ENCODE data around the gene TAF6.
A peak's percentile ranks its signal among the peaks of the same experiment; 100 is the strongest.

Gene TAF6

DNA sequence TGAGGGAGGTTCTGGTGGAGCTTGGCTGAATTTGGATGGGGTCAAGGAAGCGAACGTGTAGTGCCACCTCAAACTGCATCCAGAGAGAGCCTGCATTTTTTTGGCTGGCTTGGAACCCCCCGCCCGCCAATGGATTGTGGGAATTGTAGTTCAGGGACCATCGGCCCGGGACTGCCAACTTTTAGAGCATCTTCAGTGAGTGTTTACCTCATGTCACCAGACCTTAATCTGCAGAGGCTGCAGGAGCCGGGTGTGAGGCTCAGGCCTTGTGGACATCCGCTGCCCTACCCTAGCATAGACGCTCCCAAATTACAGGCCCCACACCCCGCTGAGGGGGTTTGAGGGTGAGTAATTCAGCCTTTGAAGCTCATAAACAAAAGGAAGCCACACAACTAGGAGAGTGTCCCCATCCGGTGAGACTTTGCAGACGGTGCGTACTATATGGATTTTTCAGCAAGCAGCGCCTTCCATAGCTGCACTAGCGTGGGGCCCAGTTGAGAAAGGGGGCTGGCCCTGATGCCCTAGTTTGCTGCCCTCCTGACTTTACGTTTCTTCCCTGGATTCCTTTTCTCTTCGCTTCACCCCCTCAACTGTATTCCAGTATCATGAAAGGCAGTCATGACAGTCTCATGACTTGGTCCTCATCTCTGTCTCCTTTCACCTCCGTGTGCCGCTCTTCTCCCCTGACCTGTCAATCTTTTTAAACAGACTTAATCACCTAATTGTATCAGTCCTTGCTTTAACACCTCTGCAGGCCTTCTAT, 993 bp upstream of the TAF6 start:
- peak; percentile 5 for DNase-seq

DNA sequence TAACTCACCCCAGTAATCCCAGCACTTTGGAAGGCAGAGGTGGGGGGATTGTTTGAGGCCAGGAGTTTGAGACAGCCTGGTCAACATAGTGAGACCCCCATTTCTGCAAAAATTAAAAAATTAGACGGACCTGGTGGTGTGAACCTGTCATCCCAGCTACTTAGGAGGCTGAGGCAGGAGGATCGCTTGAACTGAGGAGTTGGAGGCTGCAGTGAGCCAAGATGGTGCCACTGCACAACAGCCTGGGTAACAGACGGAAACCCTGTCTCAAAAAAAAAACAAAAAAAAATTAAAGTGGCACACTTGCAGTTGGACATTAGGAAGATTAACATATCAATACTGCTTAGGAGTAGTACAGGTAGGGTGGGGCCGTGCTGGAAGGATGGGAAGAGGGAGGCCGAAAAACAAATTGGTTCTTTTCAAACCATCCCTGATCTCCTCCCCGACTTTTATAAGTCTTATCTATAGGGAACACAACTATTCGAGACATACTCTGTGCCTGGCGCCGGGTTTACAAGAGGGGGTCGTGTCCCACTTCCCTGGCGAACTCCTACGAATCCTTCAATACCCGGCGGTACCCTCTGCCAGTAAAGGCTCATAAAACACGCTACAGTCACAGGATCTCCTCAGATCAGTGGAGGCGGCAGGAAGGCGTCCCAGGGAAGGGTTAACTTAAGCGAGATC, 628 bp downstream of the TAF6 start:
- no peak for DNase-seq

DNA sequence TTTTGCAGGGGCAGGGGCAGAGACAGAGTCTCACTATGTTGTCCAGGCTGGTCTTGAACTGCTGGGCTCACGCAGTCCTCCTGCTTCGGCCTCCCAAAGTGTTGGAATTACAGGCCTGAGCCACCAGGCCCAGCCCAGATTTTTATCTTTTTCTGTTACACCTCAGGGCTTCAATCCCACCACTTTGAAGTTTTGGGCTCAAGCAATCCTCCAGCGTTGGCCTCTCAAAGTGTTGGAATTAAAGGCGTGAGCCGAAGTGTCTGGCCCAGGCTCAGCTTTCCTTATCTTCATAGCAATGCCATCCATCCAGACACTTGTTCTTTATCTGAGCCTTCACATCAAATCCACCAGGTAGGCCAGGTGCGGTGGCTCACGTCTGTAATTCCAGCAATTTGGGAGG, 4.1 kb downstream of the TAF6 start:
- no peak for DNase-seq

DNA sequence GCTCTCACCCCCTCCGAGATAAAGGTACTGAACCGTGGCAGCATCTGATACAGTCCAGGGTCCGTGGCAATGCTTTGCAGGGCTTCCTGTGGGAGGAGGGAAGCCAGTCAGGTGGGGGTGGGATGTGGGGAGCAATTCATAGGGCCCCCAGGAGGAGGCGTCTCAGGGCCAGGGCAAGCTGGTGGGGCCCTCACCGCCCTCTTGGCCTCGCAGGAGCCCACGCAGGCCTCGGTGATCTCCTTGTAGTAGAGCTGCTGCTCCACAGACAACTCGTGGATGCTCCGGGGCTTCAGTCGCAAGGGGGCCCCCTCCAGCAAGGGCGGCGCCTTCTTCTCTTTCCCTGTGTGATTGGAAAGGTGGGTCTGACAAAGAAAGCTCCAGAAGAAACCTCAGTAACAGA, 7.2 kb downstream of the TAF6 start:
- DNase-seq: no peak

DNA sequence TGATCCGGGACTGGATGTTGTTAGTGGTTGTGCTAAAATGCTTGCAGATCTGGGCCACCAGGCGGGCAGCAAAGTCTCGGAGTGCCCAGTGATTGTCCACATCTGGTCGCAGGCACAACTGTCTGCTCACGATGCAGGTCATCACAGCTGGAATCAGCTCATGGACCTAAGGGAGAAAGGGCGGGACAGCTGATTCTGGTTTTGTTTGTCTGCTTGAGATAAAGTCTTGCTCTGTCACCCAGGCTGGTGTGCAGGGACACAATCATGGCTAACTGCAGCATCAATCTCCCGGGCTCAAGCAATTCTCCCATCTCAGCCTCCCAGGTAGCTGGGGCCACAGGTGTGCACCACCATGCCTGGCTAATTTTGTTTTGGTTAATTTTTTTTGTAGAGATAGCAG, 8.0 kb downstream of the TAF6 start:
- DNase-seq: no peak

DNA sequence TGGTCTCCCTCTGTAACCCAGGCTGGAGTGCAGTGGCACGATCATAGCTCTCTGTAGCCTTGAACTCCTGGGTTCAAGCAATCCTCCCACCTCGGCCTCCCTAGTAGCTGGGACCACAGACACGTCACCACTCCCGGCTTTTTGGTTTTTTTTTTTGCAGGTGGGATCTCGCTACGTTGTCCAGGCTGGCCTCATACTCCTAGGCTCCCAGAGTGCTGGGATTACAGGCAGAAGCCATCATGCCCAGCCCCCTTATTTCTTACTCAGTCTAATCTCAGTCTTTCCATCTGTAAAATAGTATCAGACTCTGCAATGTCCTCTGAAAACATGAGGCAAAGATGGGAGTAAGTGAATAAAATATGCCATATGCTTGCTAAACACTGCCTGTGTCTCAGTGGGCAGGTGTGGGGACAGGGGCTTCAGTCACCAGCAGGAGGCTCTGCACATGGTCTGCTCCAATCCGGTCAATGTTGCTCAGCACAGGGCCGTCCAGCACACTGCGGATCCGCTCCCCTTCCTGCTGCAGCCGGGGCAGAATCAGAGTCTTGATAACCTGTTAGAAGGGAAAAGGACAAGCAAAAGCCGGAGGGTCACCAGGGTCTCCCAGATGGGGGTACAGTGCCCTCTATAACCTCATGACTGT, 9.5 kb downstream of the TAF6 start:
- no peak for DNase-seq

DNA sequence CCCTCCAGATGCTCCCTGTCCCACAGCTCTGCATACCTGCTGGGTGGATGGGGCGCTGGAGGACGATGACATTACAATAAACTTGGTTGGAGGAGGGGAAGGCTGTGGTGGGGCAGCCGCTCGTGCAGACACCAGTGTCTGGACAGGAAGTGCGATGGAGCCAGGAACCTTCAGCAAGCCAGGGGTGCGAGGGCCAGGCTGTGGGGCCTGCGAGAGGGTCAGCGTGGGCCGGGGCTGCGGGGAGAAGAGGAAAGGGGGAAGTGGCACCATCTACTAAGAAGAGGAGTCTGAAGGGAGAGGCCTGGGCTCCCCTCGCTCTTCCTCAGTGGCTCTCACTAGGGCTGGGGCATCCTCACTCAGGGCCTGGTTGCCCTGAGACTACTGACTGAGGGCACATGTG, 11.3 kb downstream of the TAF6 start:
- DNase-seq: no peak

DNA sequence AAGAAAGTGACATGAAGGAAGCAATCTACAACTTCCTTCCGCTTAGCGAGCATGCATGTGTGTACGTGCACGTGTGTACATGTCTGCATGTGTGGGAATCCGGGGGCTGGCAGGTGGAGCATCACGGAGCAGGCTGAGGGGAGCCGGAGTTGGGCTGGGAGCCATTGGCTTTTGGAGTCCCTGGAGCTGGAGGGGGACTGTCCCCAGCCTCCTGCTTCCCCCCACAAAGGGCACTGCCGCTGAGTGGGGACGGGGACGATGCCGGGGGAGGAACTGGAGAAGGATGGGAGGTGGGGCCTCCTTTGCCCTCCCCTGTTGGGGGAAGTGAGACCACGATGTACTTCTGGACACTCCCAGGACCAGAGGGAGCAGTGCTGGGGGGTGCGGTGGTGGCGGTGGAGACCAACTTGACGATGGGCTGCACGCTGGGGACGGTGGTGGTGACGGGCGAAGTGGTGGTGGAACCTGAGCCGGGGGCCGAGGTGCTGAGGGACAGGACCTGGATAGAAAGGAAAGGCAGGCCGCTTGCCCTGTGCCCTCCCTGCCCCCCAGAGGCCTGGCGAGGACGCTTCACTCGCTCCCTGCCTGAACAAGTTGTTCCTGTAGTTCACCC, 11.9 kb downstream of the TAF6 start:
- no peak for DNase-seq

DNA sequence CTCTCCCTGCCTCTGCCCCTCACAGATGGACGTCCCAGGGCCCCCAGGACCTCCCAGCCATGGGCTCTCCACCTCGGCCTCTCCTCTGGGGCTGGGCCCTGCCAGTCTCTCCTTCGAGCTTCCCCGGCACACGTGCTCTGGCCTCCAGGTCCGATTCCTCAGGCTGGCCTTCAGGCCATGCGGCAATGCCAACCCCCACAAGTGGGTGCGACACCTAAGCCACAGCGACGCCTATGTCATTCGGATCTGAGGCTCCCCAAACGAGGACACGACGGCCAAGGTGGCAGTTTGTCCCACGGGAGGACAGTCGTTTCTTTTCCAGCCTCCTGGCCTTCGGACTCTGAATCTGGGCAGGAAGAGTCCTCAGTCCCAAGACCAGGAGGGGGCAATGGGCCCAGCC, 12.5 kb downstream of the TAF6 start:
- DNase-seq: no peak

DNA sequence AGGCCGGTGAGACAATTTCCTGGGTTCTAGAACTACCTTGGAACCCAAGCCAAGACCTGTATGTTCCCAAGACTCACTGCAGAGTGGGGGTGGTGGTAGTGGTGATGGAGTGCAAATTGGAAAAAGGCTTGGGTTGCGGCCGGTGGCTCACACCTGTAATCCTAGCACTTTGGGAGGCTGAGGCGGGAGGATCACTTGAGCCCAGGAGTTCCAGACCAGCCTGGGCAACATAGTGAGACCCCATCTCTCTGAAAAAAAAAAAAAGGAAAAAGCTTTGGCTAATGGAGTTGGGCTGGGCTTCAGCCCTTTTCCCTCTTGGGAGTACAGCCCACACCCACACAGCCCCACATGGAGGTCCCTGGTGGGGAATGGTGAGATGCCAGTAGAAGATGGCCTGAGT, 13.6 kb downstream of the TAF6 start:
- no peak for DNase-seq

DNA sequence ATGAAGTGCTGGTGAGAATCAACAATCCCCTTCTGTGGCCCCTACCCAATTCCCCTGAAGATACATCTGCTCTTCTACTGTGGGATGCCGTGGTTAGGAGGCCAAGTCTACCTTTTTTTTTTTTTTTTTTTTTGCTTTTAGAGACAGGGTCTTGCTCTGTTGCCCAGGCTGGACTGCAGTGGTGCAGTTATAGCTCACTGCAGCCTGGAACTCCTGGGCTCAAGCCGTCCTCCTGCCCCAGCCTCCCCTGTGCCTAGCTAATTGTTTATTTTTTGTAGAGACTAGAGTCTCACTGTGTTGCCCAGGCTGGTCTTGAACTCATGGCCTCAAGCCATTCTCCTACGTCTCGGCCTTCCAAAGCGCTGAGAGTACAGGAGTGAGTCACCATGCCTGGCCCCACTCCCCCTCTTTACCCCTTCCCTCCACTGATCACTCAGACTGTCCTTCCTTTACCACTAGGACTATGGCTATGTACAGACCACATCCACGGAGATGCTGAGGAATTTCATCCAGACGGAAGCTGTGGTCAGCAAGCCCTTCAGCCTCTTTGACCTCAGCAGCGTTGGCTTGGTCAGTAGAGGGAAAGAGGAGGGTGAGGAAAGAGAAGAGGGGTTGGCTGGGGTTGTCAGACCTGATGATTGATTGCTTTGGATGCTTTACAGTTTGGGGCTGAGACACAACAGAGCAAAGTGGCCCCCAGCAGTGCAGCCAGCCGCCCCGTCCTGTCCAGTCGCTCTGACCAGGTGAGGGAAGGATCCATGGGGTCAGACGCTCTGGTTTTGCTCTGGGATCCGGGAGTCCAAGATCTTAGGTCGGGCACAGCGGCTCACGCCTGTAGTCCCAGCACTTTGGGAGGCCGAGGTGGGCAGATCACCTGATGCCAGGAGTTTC, 16.0 kb downstream of the TAF6 start:
- no peak for DNase-seq

DNA sequence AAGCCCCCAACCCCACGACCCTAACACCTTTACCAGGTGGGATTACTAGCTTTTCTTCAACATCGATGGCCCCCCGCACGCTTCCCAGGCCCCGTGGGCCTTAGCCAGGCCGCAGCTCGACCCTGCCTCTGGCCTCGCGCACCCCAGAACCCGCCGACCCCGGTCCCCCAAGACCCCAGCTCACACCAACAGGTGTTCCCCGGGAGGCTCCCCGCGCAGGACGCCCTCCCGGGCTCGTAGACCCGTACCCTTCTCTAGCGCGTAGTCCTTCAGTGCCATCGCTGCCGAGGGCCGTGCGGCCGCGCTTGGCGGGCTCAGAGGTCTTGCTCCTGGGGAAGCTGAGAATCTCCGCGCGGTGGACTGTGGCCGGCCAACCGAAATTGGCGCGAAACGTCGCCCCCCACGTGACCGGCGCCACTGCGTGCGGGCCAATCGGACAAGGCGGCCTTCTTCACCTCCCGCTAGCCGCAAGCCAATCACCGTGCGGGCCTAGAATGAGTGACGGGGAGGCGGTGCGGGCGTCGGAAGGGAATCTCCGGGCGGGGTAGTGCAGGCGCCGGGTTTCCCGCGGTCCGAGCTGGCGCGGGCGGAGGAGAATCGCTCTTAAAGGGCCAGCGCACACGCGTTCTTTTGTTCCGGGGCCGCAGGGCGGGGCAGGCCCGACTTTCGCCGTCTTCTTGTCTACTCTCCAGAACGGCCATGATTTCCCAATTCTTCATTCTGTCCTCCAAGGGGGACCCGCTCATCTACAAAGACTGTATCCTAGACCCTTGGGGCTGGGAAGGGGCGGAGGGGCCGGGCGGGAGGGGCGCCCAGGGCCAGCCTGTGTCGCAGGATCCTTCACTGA, 17.9 kb downstream of the TAF6 start, which contains the start of the genes AP4M1 and MCM7:
Gene AP4M1, plus strand, starts transcription at position 628 of the 847 bp plus-strand sequence. Its CDS starts 72 bp downstream, at position 700.
Gene MCM7, minus strand, starts transcription at position 382 of the 847 bp plus-strand sequence. Its CDS starts 103 bp downstream, at position 279.
- peak; percentile 91 for DNase-seq

DNA sequence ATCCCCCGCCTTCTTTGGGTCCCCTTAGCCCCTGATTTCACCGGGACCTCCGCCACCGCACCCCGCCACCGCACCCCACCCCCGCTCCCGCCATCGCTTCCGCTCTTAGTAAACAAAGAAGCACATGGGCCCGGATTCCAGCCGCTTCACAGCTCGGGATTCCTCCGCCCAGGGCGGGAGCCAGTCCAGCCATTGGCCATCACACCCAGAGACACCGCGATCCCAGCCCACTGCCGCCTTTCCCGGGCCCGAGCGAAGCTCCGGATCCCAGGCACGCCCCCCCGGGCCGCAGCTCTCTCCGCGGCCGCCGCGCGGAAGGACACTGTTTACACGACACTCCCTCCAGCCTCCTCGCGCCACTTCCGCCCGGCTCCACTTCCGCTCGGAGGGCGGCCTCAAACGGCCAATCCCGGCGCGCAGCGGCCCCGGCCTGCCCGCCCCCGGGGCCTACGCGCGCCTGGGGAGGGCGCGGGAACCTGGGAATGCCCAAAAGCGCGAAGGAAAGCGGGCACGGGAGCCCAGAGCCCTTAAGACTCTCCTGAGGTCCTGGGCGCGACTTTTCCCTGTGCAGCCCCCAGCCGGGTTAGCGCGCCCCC, 18.6 kb downstream of the TAF6 start:
- peak; percentile 75 for DNase-seq

DNA sequence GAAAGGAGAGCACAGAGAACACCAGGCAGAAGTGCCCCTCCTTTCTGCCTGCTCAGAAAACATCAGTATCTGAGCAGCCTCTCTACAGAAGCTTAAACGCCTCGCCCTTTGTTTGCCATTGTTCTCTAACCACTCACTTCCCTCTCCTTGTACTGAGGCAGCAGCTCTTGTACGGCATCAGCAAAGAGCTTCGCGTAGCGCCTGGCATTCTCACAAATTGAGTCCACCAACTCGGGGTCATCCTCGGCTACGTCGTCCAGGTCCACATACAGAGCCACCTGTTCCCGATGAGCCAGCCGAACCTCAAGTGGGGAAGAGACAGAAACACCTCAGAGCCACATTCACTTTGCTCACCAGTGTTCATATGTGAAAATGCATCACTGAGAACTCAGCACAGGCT, 19.7 kb downstream of the TAF6 start:
- DNase-seq: no peak

DNA sequence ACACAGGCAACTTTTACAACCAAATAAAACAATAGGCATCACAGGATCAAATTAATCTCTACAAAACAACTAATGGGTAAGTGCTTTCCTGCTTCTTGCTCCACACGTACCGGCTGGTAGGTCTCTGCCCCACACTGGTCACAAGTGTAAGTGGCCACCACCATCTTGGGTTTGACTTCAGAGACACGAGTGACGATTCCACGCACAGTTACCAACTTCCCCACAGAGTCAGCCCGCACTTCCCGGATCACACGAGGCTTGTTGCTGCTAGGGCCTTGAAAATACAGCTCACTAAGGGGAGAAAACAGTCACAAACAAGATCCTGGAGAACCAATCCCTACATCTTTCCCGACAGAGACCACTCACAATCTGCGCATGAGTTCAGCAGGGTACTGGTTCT, 20.2 kb downstream of the TAF6 start:
- no peak for DNase-seq

DNA sequence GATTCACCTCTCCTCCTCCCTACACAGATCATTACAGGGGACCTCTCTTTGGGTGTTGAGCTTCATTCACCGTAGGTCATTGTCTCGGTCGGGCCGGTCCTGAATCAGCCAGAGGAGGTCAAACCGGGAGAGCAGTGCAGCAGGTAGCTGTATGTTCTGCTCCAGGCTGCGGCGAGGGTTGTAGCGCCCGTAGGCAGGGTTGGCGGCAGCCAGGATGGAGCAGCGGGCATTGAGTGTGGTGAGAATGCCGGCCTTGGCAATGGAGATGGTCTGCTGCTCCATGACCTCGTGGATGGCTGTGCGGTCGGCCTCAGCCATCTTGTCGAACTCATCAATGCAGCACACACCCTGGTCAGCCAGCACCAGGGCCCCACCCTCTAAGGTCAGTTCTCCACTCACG, 23.5 kb downstream of the TAF6 start:
- no peak for DNase-seq

DNA sequence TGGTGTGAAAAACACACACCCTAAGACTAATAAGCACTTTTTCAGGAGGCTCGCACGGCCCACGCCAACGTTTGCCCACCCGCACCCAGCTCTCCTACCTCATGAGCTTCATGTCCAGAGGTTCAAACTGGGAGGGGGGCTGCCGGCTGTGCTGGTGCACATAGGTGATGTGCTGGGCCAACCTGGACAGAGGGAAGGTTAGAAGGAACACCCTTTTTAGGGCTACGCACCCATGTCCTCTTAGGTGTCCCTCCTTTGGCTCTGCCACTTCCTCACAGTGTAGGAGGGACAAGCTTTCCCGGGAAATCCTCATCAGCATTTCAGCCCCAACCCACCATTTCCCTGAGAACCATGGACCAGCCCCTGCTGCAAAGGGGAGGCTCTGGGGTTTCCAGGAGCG, 23.9 kb downstream of the TAF6 start:
- DNase-seq: no peak

DNA sequence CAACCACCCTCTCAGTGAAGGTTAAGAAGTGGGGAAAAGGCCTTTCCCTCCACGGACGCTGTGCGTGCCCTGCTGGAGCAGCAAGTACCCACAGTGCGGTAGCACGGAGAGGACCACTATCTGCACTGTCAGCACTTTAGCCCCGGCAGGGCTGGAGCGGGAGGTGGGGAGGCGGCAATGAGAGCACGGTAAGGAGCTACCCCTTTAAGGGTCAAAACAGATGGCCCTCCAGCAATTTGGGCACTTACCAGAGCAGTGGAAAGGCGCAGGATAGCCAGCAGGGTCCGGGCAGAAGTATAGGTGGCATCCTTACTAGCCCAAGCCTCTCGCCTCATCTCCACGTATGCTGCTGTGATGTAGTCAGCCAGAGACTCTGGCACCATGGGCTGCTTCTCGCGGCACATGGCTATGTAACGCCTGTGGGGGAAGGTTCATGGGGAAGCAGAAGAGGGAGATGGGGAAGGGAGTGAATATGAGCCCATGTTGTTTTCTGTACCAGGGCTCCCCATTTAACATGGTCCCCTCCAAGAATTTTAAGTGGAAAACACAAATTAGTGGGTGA, 25.2 kb downstream of the TAF6 start:
- no peak for DNase-seq

DNA sequence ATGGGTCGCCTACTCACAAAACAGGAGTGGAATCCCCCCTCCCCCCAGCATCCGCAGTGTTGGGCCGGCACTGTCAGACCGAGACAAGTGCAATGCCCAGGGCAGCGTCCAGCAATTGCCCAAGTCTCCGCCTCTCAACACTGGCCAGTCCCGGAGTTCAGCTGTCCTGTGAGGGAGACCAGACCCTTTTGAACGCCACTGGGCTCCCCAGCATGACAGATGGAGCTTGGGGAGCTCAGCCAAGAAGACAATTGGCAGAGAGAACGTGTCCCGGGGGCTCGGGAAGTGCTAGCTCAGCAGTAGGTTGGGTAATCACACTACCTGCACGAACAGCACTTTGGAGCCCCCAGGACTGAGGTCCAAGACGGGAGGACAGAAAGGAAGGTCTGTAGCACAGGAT, 25.7 kb downstream of the TAF6 start:
- DNase-seq: no peak

DNA sequence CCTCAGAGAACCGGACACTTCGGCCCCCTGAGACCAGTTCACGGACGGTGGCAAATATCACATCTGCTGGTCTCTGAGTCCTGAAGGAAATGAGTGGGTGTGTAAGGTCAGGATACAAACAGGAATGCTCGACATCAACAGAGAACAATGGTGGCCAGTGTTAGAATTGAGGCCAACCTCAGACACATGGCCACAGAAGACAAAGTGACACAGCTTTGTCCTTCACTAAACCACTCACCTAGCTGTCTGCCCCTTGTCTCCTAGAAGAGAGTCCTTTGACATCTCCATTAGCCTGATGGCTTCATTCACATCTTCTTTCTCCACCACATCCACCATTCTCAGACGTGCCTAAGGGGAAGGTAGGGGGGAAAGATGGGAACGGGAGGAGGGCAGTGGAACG, 26.1 kb downstream of the TAF6 start:
- no peak for DNase-seq

Data from NCI-H510A treated with DMSO at 0.1 percent for 48 hours (cell line).